Measurements from ENCODE around the gene GABRD. TPM values are rescaled to one million over a fixed set of nuclear protein-coding genes. Genes with fewer than 3 reads are reported as not detected.

GABRD gene
- not detected in 2 replicates for total RNA-seq

GRCh38 chr1:2019172-2019543 lies at the start of gene GABRD:
Gene GABRD, plus strand, starts transcription at chr1:2019345. Its CDS starts 79 bp downstream, at chr1:2019424.

GRCh38 chr1:2003541-2004131 lies 15.5 kb upstream of the GABRD start, which contains the start of gene CFAP74:
Gene CFAP74, minus strand, starts transcription at chr1:2003786. Its CDS starts 12,830 bp downstream, at chr1:1990956.

GRCh38 chr1:2049718-2050431 lies 30.7 kb downstream of the GABRD start, which contains the start of gene PRKCZ:
Gene PRKCZ, plus strand, starts transcription at chr1:2050411. Its CDS starts 220 bp downstream, at chr1:2050631.

Other genes with a start within 250 kb of the GABRD start
- gene NADK, start 240.9 kb upstream of the GABRD start, total RNA-seq = 30.9 and 48.6 TPM in 2 replicates
- gene GNB1, start 128.3 kb upstream of the GABRD start, total RNA-seq = 125 and 148 TPM in 2 replicates
- gene CALML6, start 104.1 kb upstream of the GABRD start, total RNA-seq = not detected in 2 replicates
- 0.65 and 0.70 TPM in 2 replicates for gene TMEM52, start 100.1 kb upstream of the GABRD start, total RNA-seq
- not detected in 2 replicates for gene CFAP74, start 15.6 kb upstream of the GABRD start, total RNA-seq
- gene PRKCZ, start 31.1 kb downstream of the GABRD start, total RNA-seq = 29.0 and 43.6 TPM in 2 replicates
- gene FAAP20, start 175.4 kb downstream of the GABRD start, total RNA-seq = 31.6 and 35.1 TPM in 2 replicates
- gene SKI, start 209.0 kb downstream of the GABRD start, total RNA-seq = 16.0 and 17.0 TPM in 2 replicates

Data from hair follicular keratinocyte (primary cell).